ENCODE results near the gene NAA11. TPM values are rescaled to one million over a fixed set of nuclear protein-coding genes. Genes with fewer than 3 reads are reported as not detected.

The NAA11 gene
- total RNA-seq, 1 donor from 2014 or later = not detected

Other genes starting within 250 kb of the NAA11 start
- gene GK2, start 82.2 kb upstream of the NAA11 start, total RNA-seq = not detected